Measurements from ENCODE around the gene PER3. TPM values are rescaled to one million over a fixed set of nuclear protein-coding genes. Genes with fewer than 3 reads are reported as not detected.

The PER3 gene
- total and polyA plus RNA-seq, 4 donors: 3.3 to 21.0 (median 6.2) TPM

GRCh38 chr1:7760245-7760644, 23.8 kb upstream of the PER3 start:
- no peak overlapping the region for H3K4me3 ChIP-seq (ENCODE audit: low read depth in 1 of 3, low read length in 3 of 3)
- no peak for DNase-seq (ENCODE audit: low spot score)
- no peak overlapping the region for H3K27ac ChIP-seq (ENCODE audit: low read depth in 1 of 2, low read length in 2 of 2)
- no peaks in the 10 kb centered on the region for H3K4me1 ChIP-seq (ENCODE audit: control insufficient read depth in 4 of 4, insufficient read depth in 4 of 4, low read length in 3 of 4)
- no peaks in the 10 kb centered on the region for H3K36me3 ChIP-seq (ENCODE audit: control insufficient read depth in 4 of 4, insufficient read depth in 3 of 4, low read depth in 1 of 4, low read length in 3 of 4)
- no peaks in the 10 kb centered on the region for H3K27me3 ChIP-seq (ENCODE audit: control insufficient read depth in 4 of 4, insufficient read depth in 4 of 4, low read length in 3 of 4)
- H3K9me3 ChIP-seq (ENCODE audit: control insufficient read depth in 4 of 4, low read length in 3 of 4): no peaks in the 10 kb centered on the region
- H3K9ac ChIP-seq (ENCODE audit: low read depth in 1 of 2, low read length in 2 of 2): no peak overlapping the region
- TF ChIP-seq GABPA (IDR thresholded peaks at IDR 0.05 in 1 of 2, conservative IDR thresholded peaks at IDR 0.05 in 1 of 2): no peak
- TF ChIP-seq EGR1 (IDR thresholded peaks at IDR 0.05; ENCODE audit: low read depth in 2 of 2): no peak
- TF ChIP-seq ZBTB33 (IDR thresholded peaks at IDR 0.05): no peak
- TF ChIP-seq HNF4A (conservative IDR thresholded peaks at IDR 0.05): no peak
- TF ChIP-seq JUND (IDR thresholded peaks at IDR 0.05): no peak
- no peak for TF ChIP-seq FOXA1 (IDR thresholded peaks at IDR 0.05)
- TF ChIP-seq RXRA (IDR thresholded peaks at IDR 0.05): no peak
- TF ChIP-seq CTCF (IDR thresholded peaks at IDR 0.05; ENCODE audit: low read depth, low read length, missing input control): no peak
- TF ChIP-seq RAD21 (IDR thresholded peaks at IDR 0.05): no peak
- TF ChIP-seq MAX (IDR thresholded peaks at IDR 0.05): no peak
- no peak for TF ChIP-seq REST (IDR thresholded peaks at IDR 0.05)
- TF ChIP-seq HNF4G (IDR thresholded peaks at IDR 0.05): no peak
- TF ChIP-seq NR2F2 (IDR thresholded peaks at IDR 0.05): no peak
- TF ChIP-seq YY1 (IDR thresholded peaks at IDR 0.05): no peak
- no peak for TF ChIP-seq SP1 (IDR thresholded peaks at IDR 0.05)
- TF ChIP-seq FOXA2 (IDR thresholded peaks at IDR 0.05): no peak
- no peak for TF ChIP-seq TAF1 (conservative IDR thresholded peaks at IDR 0.05)
- TF ChIP-seq ATF3 (IDR thresholded peaks at IDR 0.05): no peak
- WGBS: 84% methylated on average over 6 of the region's 6 CpGs
